SK-N-MC (cell line): ENCODE data around the gene BID.

ENCODE experiments used
- EZH2 ChIP-seq: fragments of 200-600 bp; sonication (generic); IDR thresholded peaks from one replicate; pipeline ENCODE4 v1.6.1; 2017; ENCODE audit warnings: antibody characterized with exemption
- POLR2AphosphoS5 ChIP-seq: IDR thresholded peaks from 2 replicates; pipeline ENCODE4 v1.6.1; 2012; ENCODE audit warnings: mild to moderate bottlenecking, low read depth, low read length, borderline replicate concordance

GRCh38 chr22:17775781-17776465, 1.7 kb upstream of the BID start:
- TF ChIP-seq POLR2AphosphoS5 (no peak), EZH2 (no peak)
